Activated B cell treated with CpG ODN at 0.5 μM for 24 hours (primary cell): Measurements from ENCODE around the gene RNF38. TPM values are rescaled to one million over a fixed set of nuclear protein-coding genes. Genes with fewer than 3 reads are reported as not detected.

Source experiments
- ATAC-seq: fragments of 200-7000 bp; cut with Tn5 transposase; one replicate; pipeline ENCODE4 v1.10.0; 2021; ENCODE audit warnings: low read depth, mild to moderate bottlenecking, moderate library complexity
- CTCF ChIA-PET: fragments of 350-600 bp; sonication (Branson Sonifier 250); formaldehyde crosslinking; loops from one replicate; lab custom pipeline; 2021; ENCODE audit warnings: antibody characterized with exemption; lab: Charles Lee
- POLR2A ChIA-PET: fragments of 350-600 bp; sonication (Branson Sonifier 250); formaldehyde crosslinking; loops from one replicate; lab custom pipeline; 2021; ENCODE audit warnings: antibody characterized with exemption; lab: Charles Lee
- DNase-seq: peaks from one replicate; pipeline ENCODE4 v3.0.0; 2022
- H3K27ac Mint-ChIP-seq: one replicate; pipeline ENCODE4 v1.8.0; 2020; ENCODE audit warnings: mixed read lengths
- H3K27me3 Mint-ChIP-seq: one replicate; pipeline ENCODE4 v1.8.0; 2021; ENCODE audit warnings: mixed read lengths
- H3K36me3 Mint-ChIP-seq: one replicate; pipeline ENCODE4 v1.8.0; 2021; ENCODE audit warnings: low read depth, mixed read lengths
- H3K4me1 Mint-ChIP-seq: one replicate; pipeline ENCODE4 v1.8.0; 2021; ENCODE audit warnings: mixed read lengths
- H3K4me3 Mint-ChIP-seq: one replicate; pipeline ENCODE4 v1.8.0; 2020; ENCODE audit warnings: mild to moderate bottlenecking, mixed read lengths
- H3K9me3 Mint-ChIP-seq: one replicate; pipeline ENCODE4 v1.8.0; 2020; ENCODE audit warnings: mixed read lengths
- CTCF ChIP-seq: fragments of 200-600 bp; IDR thresholded peaks from one replicate; pipeline ENCODE4 v1.8.0; 2022; ENCODE audit warnings: antibody characterized with exemption, mild to moderate bottlenecking
- intact Hi-C: fragments of 100-400 bp; cut with micrococcal nuclease; formaldehyde crosslinking; loops from one replicate; pipeline ENCODE4 v1.15.1; 2024
- total RNA-seq: library from RNA; stranded (reverse); gene quantifications from 2 replicates; pipeline ENCODE4 v1.2.3, GENCODE V29; 2022

Gene RNF38
- total RNA-seq, 1 donor from 2014 or later, result 52.1 TPM

- ChIA-PET POLR2A (interaction anchor here (0.9 to 1.7 kb wide), 5 partner anchors 8 to 172 kb away, joined by 3 to 12 read pairs (median 3); partner anchors contain the start of gene MELK), CTCF (interaction anchor here (1.2 kb wide), 1 partner anchor 152 kb away, joined by 3 read pairs; no protein-coding TSS in a partner anchor)
- H3K4me1 Mint-ChIP-seq, result peaks cover 38% of the 10 kb centered on the region
- H3K27me3 Mint-ChIP-seq, result no peaks in the 10 kb centered on the region
- H3K4me3 Mint-ChIP-seq, result peak overlapping the region; percentile 89
- no peak for TF ChIP-seq CTCF
- H3K27ac Mint-ChIP-seq, result peak overlapping the region; percentile 93
- intact Hi-C loops, result loop anchor here (1.0 to 10.0 kb wide), 8 partner anchors 17 to 1502 kb away; partner anchors contain the start of genes GNE, MELK, SLC25A51 and TOMM5
- DNase-seq (peak; percentile 92), ATAC-seq (peak; percentile 78)
- peaks cover 11% of the 10 kb centered on the region for H3K36me3 Mint-ChIP-seq
- H3K9me3 Mint-ChIP-seq, result no peaks in the 10 kb centered on the region
Observed at GRCh38 chr9:36400332-36401163, 479 bp upstream of the RNF38 start.

GRCh38 chr9:36398745-36399144 is 1.3 kb downstream of the RNF38 start:
- Mint-ChIP-seq H3K27me3 (no peaks in the 10 kb centered on the region), H3K36me3 (peaks cover 16% of the 10 kb centered on the region), H3K4me1 (peaks cover 45% of the 10 kb centered on the region), H3K9me3 (no peaks in the 10 kb centered on the region), H3K27ac (peak overlapping the region; percentile 14), H3K4me3 (peak overlapping the region; percentile 17)
- no peak for ATAC-seq
- no peak for DNase-seq
- intact Hi-C loops, result no loop called here
- ChIA-PET CTCF (no interaction called here), POLR2A (no interaction called here)
- no peak for TF ChIP-seq CTCF

GRCh38 chr9:36396985-36397384 is 3.1 kb downstream of the RNF38 start:
- intact Hi-C loops, result no loop called here

GRCh38 chr9:36392489-36392888 is 7.6 kb downstream of the RNF38 start:
- peaks cover 52% of the 10 kb centered on the region for H3K4me1 Mint-ChIP-seq
- intact Hi-C loops, result no loop called here

More at GRCh38 chr9:36396985-36397384, 3.1 kb downstream of the RNF38 start:
- Mint-ChIP-seq H3K4me3 (no peak overlapping the region), H3K9me3 (no peaks in the 10 kb centered on the region), H3K27me3 (no peaks in the 10 kb centered on the region), H3K36me3 (peaks cover 21% of the 10 kb centered on the region), H3K4me1 (peaks cover 61% of the 10 kb centered on the region), H3K27ac (no peak overlapping the region)
- CTCF ChIA-PET, result interaction anchor here (1.0 to 1.8 kb wide), 2 partner anchors 10 to 13 kb away, joined by 3 read pairs; no protein-coding TSS in a partner anchor
- POLR2A ChIA-PET, result interaction anchor here (0.6 kb wide), 1 partner anchor 1653 kb away, joined by 3 read pairs; no protein-coding TSS in a partner anchor
- no peak for DNase-seq
- no peak for TF ChIP-seq CTCF
- no peak for ATAC-seq

More at GRCh38 chr9:36392489-36392888, 7.6 kb downstream of the RNF38 start:
- Mint-ChIP-seq H3K4me3 (no peak overlapping the region), H3K27ac (no peak overlapping the region), H3K27me3 (no peaks in the 10 kb centered on the region), H3K36me3 (peaks cover 48% of the 10 kb centered on the region), H3K9me3 (no peaks in the 10 kb centered on the region)
- no peak for TF ChIP-seq CTCF
- CTCF ChIA-PET, result interaction anchor here (1.0 to 1.5 kb wide), 2 partner anchors 15 to 336 kb away, joined by 3 to 7 read pairs; no protein-coding TSS in a partner anchor
- DNase-seq (no peak), ATAC-seq (no peak)
- POLR2A ChIA-PET, result interaction anchor here (0.6 to 0.7 kb wide), 2 partner anchors 9 to 22 kb away, joined by 3 read pairs; no protein-coding TSS in a partner anchor
